Mesendoderm (in vitro differentiated cells): ENCODE data around the gene JAZF1.
"Not testable (repeated sequence)": the region's sequence is repeated elsewhere in the genome, so short reads cannot be mapped to it uniquely, and the experiment has no call there.

Experiments
- DNase-seq: peaks from one replicate; pipeline ENCODE4 v3.0.0; 2013
- H2AK5ac ChIP-seq: 2 replicates; pipeline ENCODE4 v1.6.1; 2013; ENCODE audit warnings: low read length, inconsistent platforms
- H2BK120ac ChIP-seq: 2 replicates; pipeline ENCODE4 v1.6.1; 2013; ENCODE audit warnings: low read depth, mild to moderate bottlenecking, low read length, moderate library complexity, mixed read lengths
- H2BK15ac ChIP-seq: replicated peaks from 2 replicates; pipeline ENCODE4 v1.6.1; 2013; ENCODE audit warnings: low read depth, mild to moderate bottlenecking, moderate library complexity
- H2BK5ac ChIP-seq: 2 replicates; pipeline ENCODE4 v1.6.1; 2013; ENCODE audit warnings: low read length, inconsistent platforms
- H3K18ac ChIP-seq: 2 replicates; pipeline ENCODE4 v1.6.1; 2013; ENCODE audit warnings: mild to moderate bottlenecking, low read length, mixed read lengths
- H3K23ac ChIP-seq: one replicate; pipeline ENCODE4 v1.6.1; 2013; ENCODE audit warnings: low read length
- H3K27ac ChIP-seq: 2 replicates; pipeline ENCODE4 v1.5.1; 2013; ENCODE audit warnings: low read depth, mild to moderate bottlenecking, inconsistent platforms, low read length, moderate library complexity
- H3K27me3 ChIP-seq: 2 replicates; pipeline ENCODE4 v1.6.1; 2013; ENCODE audit warnings: low read length, control low read depth, mild to moderate bottlenecking, inconsistent platforms; ENCODE audit not compliant: insufficient read depth, poor library complexity
- H3K36me3 ChIP-seq: 2 replicates; pipeline ENCODE4 v1.6.1; 2013; ENCODE audit warnings: low read length, inconsistent platforms; ENCODE audit not compliant: control insufficient read depth, insufficient read depth
- H3K4ac ChIP-seq: one replicate; pipeline ENCODE4 v1.6.1; 2013; ENCODE audit warnings: low read depth, mild to moderate bottlenecking, low read length, moderate library complexity
- H3K4me1 ChIP-seq: 2 replicates; pipeline ENCODE4 v1.6.1; 2013; ENCODE audit warnings: low read depth, low read length, inconsistent platforms; ENCODE audit not compliant: control insufficient read depth
- H3K4me2 ChIP-seq: 2 replicates; pipeline ENCODE4 v1.6.1; 2013; ENCODE audit warnings: low read length
- H3K4me3 ChIP-seq: 2 replicates; pipeline ENCODE4 v1.5.1; 2013; ENCODE audit warnings: mild to moderate bottlenecking, low read length
- H3K56ac ChIP-seq: one replicate; pipeline ENCODE4 v1.6.1; 2013; ENCODE audit warnings: low read length
- H3K79me1 ChIP-seq: 2 replicates; pipeline ENCODE4 v1.6.1; 2013; ENCODE audit warnings: low read length, inconsistent platforms
- H3K79me2 ChIP-seq: 2 replicates; pipeline ENCODE4 v1.6.1; 2013; ENCODE audit warnings: mild to moderate bottlenecking, low read length; ENCODE audit not compliant: control insufficient read depth, insufficient read depth
- H3K9ac ChIP-seq: 2 replicates; pipeline ENCODE4 v1.6.1; 2013; ENCODE audit warnings: low read length, inconsistent platforms
- H4K5ac ChIP-seq: one replicate; pipeline ENCODE4 v1.6.1; 2013; ENCODE audit warnings: low read length
- H4K8ac ChIP-seq: one replicate; pipeline ENCODE4 v1.6.1; 2013; ENCODE audit warnings: low read depth, mild to moderate bottlenecking, control low read depth, low read length, moderate library complexity
- WGBS: extraction: QIAGEN DNeasy Blood & Tissue Kit; methylation state at CpG from one replicate; pipeline ENCODE4 v1.1.7; 2013; ENCODE audit warnings: low lambda C conversion rate, missing lambda C conversion rate; ENCODE audit not compliant: insufficient coverage; ENCODE audit errors: extremely low coverage; 5-methylcytosine and 5-hydroxymethylcytosine counted together

The JAZF1 gene

DNA sequence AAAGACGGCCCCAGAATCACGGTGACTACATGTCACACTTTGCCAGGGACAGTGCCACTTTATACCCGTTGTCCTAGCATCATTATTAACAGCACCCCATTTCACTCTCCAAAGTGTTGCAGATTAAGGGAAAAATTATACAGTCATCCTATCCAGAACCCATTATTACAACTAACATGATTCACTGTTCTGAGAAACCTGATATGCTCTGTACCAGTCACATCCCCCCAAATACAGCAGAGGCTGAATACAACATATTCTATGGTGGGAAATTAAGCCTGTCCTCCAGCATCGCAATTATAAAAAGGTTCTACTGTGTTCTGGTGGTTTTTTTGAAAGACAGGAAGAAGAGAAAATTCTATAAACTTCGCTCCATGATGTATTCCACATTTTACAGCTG is 162.1 kb downstream of the JAZF1 start:
- H3K27ac ChIP-seq = no peak overlapping the region

DNA sequence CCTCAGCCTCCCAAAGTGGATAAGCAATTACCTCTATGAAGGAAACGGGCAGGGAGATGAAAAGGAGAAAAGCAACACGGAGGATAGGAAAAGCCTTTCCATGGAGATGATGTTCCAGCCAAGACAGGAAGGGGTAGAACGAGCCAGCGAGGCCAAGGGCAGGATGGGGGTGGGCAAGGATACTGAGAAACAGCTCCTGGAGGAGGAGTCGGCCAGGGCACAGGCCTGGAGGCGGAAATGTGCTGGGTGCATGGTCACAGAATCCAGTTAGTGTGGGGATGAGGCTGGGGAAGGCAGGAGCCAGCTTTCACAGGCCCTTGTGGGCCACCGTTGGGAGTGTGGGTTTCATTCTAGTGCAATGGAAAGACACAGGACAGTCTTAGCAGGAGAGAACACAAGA is 162.6 kb downstream of the JAZF1 start:
- H3K18ac ChIP-seq = no peak overlapping the region
- no peak overlapping the region for H3K4ac ChIP-seq
- no peak overlapping the region for H3K4me2 ChIP-seq
- no peak overlapping the region for H2BK5ac ChIP-seq
- H2BK15ac ChIP-seq = no peak overlapping the region
- no peak overlapping the region for H3K23ac ChIP-seq
- H3K79me2 ChIP-seq = no peaks in the 10 kb centered on the region
- H3K79me1 ChIP-seq = no peaks in the 10 kb centered on the region
- H3K9ac ChIP-seq = no peak overlapping the region
- H4K5ac ChIP-seq = no peak overlapping the region
- H3K36me3 ChIP-seq = no peaks in the 10 kb centered on the region
- H3K56ac ChIP-seq = no peak overlapping the region
- no peak overlapping the region for H4K8ac ChIP-seq
- DNase-seq = peak; percentile 11
- H3K27me3 ChIP-seq = no peaks in the 10 kb centered on the region
- no peak overlapping the region for H2BK120ac ChIP-seq
- H3K4me3 ChIP-seq = no peak overlapping the region
- no peaks in the 10 kb centered on the region for H3K4me1 ChIP-seq
- H2AK5ac ChIP-seq = no peak overlapping the region
- WGBS = no CpG with 5 or more reads among the region's 7 CpGs
- H3K27ac ChIP-seq = no peak overlapping the region

More for the DNA sequence above, 162.1 kb downstream of the JAZF1 start:
- Histone ChIP-seq H3K79me1 (no peaks in the 10 kb centered on the region), H3K4me1 (no peaks in the 10 kb centered on the region), H4K5ac (no peak overlapping the region), H3K79me2 (no peaks in the 10 kb centered on the region), H3K4me3 (no peak overlapping the region), H3K18ac (no peak overlapping the region), H3K56ac (no peak overlapping the region), H3K36me3 (no peaks in the 10 kb centered on the region), H2BK120ac (no peak overlapping the region), H3K27me3 (no peaks in the 10 kb centered on the region), H2BK15ac (no peak overlapping the region), H3K9ac (no peak overlapping the region), H3K23ac (no peak overlapping the region), H2AK5ac (no peak overlapping the region), H3K4ac (no peak overlapping the region), H2BK5ac (no peak overlapping the region), H3K4me2 (no peak overlapping the region), H4K8ac (no peak overlapping the region)
- no peak for DNase-seq
- no CpG with 5 or more reads among the region's 5 CpGs for WGBS

DNA sequence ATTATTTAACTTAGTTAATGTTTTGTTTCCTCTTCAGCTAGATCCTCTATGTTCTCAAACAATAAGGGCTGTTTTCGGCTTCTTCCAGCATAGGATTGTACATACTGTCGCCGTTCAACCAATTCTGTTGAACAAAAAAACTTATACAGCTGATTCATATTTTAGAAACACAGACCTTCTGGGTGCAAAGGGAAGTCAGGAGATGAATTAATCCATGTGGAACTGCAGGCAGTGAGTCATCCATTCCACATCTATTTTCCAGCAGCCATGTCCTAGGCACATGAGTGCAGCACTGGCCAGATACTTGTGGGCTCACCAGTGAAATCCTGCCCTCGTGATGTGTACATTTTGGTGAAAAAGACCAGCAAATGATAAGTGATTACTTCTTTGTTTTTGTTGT is 163.2 kb downstream of the JAZF1 start:
- Histone ChIP-seq H3K4me2 (no peak overlapping the region), H3K9ac (no peak overlapping the region), H3K23ac (no peak overlapping the region), H3K18ac (no peak overlapping the region), H2BK5ac (no peak overlapping the region), H4K8ac (no peak overlapping the region), H3K79me1 (no peaks in the 10 kb centered on the region), H3K36me3 (no peaks in the 10 kb centered on the region), H2BK120ac (no peak overlapping the region), H3K27me3 (no peaks in the 10 kb centered on the region), H3K4ac (no peak overlapping the region), H2BK15ac (no peak overlapping the region), H3K4me3 (no peak overlapping the region), H3K56ac (no peak overlapping the region), H3K4me1 (no peaks in the 10 kb centered on the region), H2AK5ac (no peak overlapping the region), H4K5ac (no peak overlapping the region), H3K79me2 (no peaks in the 10 kb centered on the region), H3K27ac (no peak overlapping the region)
- WGBS = no CpG with 5 or more reads among the region's 4 CpGs
- DNase-seq = no peak

DNA sequence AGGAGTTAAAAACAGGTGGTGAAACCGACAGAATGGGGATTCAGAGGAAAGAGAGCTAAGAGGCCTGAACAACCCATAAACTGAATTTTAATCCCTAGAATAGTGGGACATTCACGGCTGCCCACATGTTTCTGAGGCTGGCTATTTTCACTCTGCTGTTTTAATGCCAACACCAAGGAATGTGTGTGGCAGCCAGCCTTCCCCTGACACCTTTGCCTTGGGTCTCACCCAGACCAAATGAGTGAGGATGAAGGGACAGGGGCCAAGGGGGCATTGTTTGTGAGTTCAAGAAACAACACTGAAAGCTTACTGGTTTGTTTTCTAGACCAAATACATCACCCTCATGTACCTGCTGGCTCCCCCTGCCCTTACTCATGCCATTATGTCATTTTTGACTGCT is 164.3 kb downstream of the JAZF1 start:
- Histone ChIP-seq H2BK5ac (no peak overlapping the region), H2BK15ac (no peak overlapping the region), H3K27me3 (no peaks in the 10 kb centered on the region), H2AK5ac (no peak overlapping the region), H4K5ac (no peak overlapping the region), H4K8ac (no peak overlapping the region), H3K4me2 (no peak overlapping the region), H3K4ac (no peak overlapping the region), H3K36me3 (no peaks in the 10 kb centered on the region), H3K27ac (no peak overlapping the region), H3K79me2 (no peaks in the 10 kb centered on the region), H3K4me3 (no peak overlapping the region), H2BK120ac (no peak overlapping the region), H3K56ac (no peak overlapping the region), H3K79me1 (no peaks in the 10 kb centered on the region), H3K23ac (no peak overlapping the region), H3K4me1 (no peaks in the 10 kb centered on the region), H3K9ac (no peak overlapping the region), H3K18ac (no peak overlapping the region)
- DNase-seq = no peak
- WGBS = no CpG with 5 or more reads among the region's 2 CpGs

DNA sequence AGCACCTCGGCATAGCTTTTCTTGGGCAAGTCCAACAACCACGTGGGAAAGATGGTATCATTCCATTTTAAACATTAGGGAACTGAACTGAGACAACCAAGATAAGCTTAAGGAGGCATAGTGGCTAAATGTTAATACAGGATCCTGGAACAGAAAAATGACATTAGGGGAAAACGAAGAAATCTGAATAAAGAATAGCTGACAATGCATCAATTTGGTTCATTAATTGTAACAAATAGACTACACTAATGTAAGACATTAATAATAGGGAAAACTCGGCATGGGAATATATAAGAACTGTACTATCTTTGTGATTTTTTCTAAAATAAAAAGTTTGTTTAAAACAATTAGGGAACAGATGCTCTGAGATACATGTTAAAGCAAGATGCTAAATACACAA is 165.4 kb downstream of the JAZF1 start:
- Histone ChIP-seq H2BK120ac (no peak overlapping the region), H3K23ac (no peak overlapping the region), H4K8ac (no peak overlapping the region), H3K79me2 (no peaks in the 10 kb centered on the region), H3K36me3 (no peaks in the 10 kb centered on the region), H3K9ac (no peak overlapping the region), H3K18ac (no peak overlapping the region), H2BK15ac (no peak overlapping the region), H3K56ac (no peak overlapping the region), H3K79me1 (no peaks in the 10 kb centered on the region), H2AK5ac (no peak overlapping the region), H3K4me3 (no peak overlapping the region), H3K4me2 (no peak overlapping the region), H3K4ac (no peak overlapping the region), H4K5ac (no peak overlapping the region), H2BK5ac (no peak overlapping the region), H3K27ac (no peak overlapping the region), H3K4me1 (no peaks in the 10 kb centered on the region), H3K27me3 (no peaks in the 10 kb centered on the region)
- DNase-seq = no peak
- WGBS = no CpG with 5 or more reads among the region's 4 CpGs

DNA sequence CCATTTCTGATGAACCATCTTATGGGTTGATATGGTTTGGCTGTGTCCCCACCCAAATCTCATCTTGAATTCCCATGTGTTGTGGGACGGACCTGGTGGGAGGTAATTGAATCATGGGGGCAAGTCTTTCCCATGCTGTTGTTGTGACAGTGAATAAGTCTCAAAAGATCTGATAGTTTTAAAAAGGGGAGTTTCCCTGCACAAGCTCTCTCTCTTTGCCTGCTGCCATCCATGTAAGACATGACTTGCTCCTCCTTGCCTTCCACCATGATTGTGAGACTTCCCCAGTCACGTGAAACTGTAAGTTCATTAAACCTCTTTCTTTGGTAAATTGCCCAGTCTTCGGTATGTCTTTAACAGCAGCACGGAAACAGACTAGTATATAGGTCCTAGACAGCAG is 166.3 kb downstream of the JAZF1 start:
- not testable (repeated sequence) for H3K79me1 ChIP-seq, H3K56ac ChIP-seq, H2BK15ac ChIP-seq, H3K27me3 ChIP-seq, H3K27ac ChIP-seq, H3K23ac ChIP-seq, H4K8ac ChIP-seq, H4K5ac ChIP-seq, H3K36me3 ChIP-seq, H3K9ac ChIP-seq, H2AK5ac ChIP-seq, DNase-seq, H3K4me2 ChIP-seq, H2BK120ac ChIP-seq, H3K4me1 ChIP-seq, H3K4me3 ChIP-seq, H2BK5ac ChIP-seq, H3K79me2 ChIP-seq, H3K4ac ChIP-seq, H3K18ac ChIP-seq
- WGBS = no CpG with 5 or more reads among the region's 4 CpGs
